Left kidney (tissue), 8 donors: ENCODE data around the gene CCDC80. TPM values are rescaled to one million over a fixed set of nuclear protein-coding genes. Genes with fewer than 3 reads are reported as not detected.

Source experiments
- DNase-seq: peaks from one replicate; pipeline ENCODE4 v3.0.0-alpha.2; 2013
- long read RNA-seq, 8 donors: transcript quantifications; one replicate each; lab custom pipeline, GENCODE V29; 2026
- polyA plus RNA-seq: library from polyadenylated mRNA; unstranded; fragments of 120-200 nt; gene quantifications from one replicate; pipeline ENCODE4 v1.2.1, GENCODE V29; 2013; ENCODE audit not compliant: insufficient read length

CCDC80 gene
- 97.9 TPM for polyA plus RNA-seq
- long read RNA-seq, donor 1, transcript CCDC80-207 (3 exons, 681 nt): major isoform, 22 of 47 reads
- long read RNA-seq, donor 1, partial matches to known transcripts: 25 of 47 reads
- long read RNA-seq, donor 1, other reads (novel, unspliced or antisense): 0 of 47 reads
- long read RNA-seq, donor 2, transcript CCDC80-207 (3 exons, 681 nt): major isoform, 20 of 46 reads
- long read RNA-seq, donor 2, partial matches to known transcripts: 25 of 46 reads
- long read RNA-seq, donor 2, other reads (novel, unspliced or antisense): 0 of 46 reads
- long read RNA-seq, donor 3, full-length matches to known transcripts: 24 of 48 reads
- long read RNA-seq, donor 3, partial matches to known transcripts: 24 of 48 reads
- long read RNA-seq, donor 3, other reads (novel, unspliced or antisense): 0 of 48 reads
- long read RNA-seq, donor 4, partial matches to known transcripts: 5 of 6 reads
- long read RNA-seq, donor 4, other reads (novel, unspliced or antisense): 0 of 6 reads
- long read RNA-seq, donor 5, full-length matches to known transcripts: 31 of 65 reads
- long read RNA-seq, donor 5, partial matches to known transcripts: 34 of 65 reads
- long read RNA-seq, donor 5, other reads (novel, unspliced or antisense): 0 of 65 reads
- long read RNA-seq, donor 6, transcript CCDC80-207 (3 exons, 681 nt): major isoform, 37 of 80 reads
- long read RNA-seq, donor 6, partial matches to known transcripts: 43 of 80 reads
- long read RNA-seq, donor 6, other reads (novel, unspliced or antisense): 0 of 80 reads
- long read RNA-seq, donor 7, full-length matches to known transcripts: 30 of 77 reads
- long read RNA-seq, donor 7, partial matches to known transcripts: 47 of 77 reads
- long read RNA-seq, donor 7, other reads (novel, unspliced or antisense): 0 of 77 reads
- long read RNA-seq, donor 8, transcript CCDC80-207 (3 exons, 681 nt): major isoform, 14 of 22 reads
- long read RNA-seq, donor 8, partial matches to known transcripts: 8 of 22 reads
- long read RNA-seq, donor 8, other reads (novel, unspliced or antisense): 0 of 22 reads

DNA sequence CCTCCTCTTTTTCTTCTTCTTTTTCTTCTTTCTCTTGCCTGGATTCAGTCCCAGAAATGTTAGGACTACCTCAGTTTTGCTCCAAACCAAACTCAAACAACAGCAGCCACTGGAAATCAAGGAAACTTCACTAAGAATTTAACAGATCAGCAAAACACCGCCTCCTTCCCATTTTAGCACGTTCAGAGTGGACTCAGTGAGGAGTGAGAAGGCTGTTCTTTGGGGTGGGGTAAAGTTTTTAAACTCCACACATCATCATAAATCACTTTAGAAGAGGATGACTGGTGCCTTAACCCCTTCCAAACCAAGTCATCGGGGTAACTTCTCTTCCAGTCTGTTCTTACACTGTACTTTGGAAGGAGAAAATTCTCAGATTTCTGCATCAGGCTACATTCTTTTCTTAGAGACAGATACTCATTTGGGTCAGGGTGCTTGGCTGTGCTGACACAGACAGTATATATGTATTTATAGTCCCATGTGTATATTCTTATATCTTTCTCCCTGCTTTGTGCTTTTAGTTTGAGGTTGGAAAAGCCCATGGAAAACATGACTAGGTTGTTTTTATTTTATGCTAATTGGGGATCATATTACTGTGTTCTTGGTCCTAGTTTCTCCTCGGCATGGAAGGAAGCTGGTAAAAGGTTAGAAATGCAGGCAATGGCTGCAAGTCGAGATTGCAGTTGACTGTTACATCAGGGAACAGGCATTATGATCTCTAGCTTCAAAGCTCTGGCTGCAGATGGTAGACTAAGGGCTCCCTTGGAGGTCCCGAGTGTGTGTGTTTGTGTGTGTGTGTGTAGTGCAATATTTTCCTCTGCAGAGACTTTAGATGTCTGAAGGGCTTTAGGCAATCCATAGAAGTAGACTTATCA, at the start of gene CCDC80:
Gene CCDC80 (minus strand): TSS at position 214 of the 872 bp plus-strand sequence. CDS start 1,238 bp downstream, outside the sequence.
- DNase-seq: peak; percentile 85

GRCh38 chr3:112689989-112690388, 49.0 kb upstream of the CCDC80 start:
- DNase-seq: no peak

DNA sequence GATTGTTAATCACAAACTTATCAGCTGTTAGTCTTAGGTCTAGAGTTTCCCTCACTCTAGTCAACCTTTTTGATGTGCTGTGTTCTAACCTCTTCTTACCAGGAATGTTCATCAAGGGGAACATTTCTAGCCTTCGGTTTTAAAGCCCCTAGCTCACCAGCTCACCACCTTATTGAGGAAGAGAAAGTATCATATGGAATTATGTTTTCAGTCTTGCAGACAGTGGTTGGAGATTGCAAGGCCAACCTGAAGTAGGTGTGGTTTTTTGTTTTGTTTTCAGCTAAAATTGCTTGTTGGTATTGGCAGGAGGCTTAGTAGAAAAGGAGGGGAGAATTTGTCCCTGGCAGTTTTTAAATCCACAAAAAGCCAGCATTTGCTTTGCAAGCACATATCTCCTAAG, 48.4 kb upstream of the CCDC80 start:
- DNase-seq: no peak

- no peak for DNase-seq
These were observed 47.9 kb upstream of the CCDC80 start for GRCh38 chr3:112688819-112689218.

- DNase-seq: no peak
These were observed 47.3 kb upstream of the CCDC80 start for GRCh38 chr3:112688085-112688769.

GRCh38 chr3:112687616-112688015, 46.7 kb upstream of the CCDC80 start:
- no peak for DNase-seq

DNA sequence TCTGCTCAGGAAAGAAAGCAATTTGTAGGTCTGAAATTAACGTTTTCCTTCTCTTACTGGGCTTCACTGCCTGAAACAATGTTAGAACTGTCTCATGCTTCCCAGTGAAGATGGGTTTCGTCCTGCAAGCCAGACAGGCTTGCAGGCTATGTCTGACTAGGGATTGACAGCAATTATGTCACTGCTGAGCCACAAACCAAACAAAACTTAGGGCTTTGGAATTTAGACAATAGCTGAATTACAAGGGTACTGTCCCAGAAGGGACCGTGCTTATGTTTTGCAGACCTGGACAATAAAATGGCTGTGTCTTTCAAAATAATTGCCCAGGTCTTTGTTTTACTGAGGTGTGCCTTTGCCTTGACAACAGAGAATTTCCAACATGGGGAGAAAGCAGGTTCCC, 46.3 kb upstream of the CCDC80 start:
- no peak for DNase-seq

DNA sequence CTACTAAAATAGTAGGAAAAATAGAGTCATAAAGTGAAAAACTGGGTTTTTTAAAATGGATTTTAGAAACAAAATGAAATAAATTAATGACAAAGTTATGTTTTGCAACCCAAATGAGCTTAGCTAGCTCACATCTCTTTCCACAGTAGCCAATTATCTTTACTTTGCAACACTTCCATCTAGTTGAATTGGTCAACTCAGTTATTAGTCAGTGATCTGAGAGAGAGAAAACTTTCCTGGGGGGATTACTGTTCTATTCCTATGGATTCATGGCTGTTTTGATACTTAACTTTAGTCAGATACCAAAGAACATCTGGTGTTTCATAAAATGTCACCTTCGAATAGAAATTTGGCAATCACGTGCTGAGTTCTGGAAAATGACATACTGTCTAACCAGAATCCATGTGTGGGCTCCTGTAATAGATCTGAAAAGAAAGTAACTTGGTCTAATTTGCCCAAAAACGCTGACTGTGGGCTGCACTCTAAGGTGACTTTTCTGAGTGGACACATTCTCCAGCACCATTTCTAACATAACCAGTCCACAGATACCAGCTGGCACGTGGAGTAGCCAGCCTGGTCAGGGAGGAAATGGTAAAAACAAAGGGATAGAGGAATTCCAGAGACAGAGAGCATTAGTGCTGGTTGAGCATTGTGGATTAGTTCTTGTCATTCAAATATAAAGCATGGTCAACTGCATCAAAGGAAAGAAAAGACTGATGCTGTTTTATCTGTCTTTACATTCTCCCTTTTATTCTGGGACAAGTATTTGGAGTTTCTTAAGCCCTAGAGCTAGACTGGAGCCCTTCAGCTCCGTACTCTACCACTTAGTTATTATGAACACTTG, 45.2 kb upstream of the CCDC80 start:
- no peak for DNase-seq

DNA sequence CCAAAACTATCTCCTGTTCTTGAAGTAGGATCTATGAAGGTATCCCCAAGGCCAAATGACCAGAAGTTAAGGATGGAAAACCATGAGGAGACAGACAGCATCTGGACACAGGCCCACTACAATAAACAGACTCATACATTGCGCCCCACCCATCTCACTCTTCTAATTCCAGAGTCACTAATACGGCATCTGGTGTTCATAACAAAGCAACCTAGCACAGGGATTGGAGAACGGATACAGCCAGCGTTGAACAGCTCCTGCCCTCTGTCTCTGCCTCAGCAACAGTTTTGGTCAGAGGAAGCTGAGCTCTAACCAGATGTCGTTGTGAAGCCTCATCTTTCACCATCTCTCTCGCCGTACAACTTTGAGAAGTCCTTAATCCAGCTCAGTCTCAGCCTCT, 44.5 kb upstream of the CCDC80 start:
- no peak for DNase-seq

GRCh38 chr3:112682361-112682760, 41.4 kb upstream of the CCDC80 start:
- DNase-seq: no peak

GRCh38 chr3:112681822-112682325, 40.9 kb upstream of the CCDC80 start:
- DNase-seq: no peak

- DNase-seq: no peak
These were observed 35.8 kb upstream of the CCDC80 start for GRCh38 chr3:112676659-112677234.

GRCh38 chr3:112675943-112676535, 35.1 kb upstream of the CCDC80 start:
- no peak for DNase-seq

DNA sequence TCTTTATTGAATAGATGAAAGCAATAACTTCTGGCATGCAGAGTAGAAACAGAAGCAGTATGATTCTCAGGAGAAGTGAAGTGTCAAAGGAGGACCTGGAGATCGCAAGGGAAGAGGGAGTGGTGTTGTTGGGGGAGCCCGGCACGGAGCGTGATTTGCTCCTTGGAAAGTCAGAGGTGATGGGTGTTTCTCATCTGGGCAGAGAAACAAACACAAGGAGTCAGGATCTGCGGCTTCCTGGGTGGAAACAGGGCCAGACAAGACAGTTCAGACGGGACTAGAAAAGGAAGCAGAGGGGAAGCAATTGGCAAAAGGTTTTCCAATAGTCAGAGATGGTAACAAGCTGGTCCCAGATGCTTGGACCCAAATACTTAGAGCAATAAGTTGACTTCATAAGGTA, 34.4 kb upstream of the CCDC80 start:
- no peak for DNase-seq

GRCh38 chr3:112672716-112673541, 32.0 kb upstream of the CCDC80 start:
- DNase-seq: no peak

DNA sequence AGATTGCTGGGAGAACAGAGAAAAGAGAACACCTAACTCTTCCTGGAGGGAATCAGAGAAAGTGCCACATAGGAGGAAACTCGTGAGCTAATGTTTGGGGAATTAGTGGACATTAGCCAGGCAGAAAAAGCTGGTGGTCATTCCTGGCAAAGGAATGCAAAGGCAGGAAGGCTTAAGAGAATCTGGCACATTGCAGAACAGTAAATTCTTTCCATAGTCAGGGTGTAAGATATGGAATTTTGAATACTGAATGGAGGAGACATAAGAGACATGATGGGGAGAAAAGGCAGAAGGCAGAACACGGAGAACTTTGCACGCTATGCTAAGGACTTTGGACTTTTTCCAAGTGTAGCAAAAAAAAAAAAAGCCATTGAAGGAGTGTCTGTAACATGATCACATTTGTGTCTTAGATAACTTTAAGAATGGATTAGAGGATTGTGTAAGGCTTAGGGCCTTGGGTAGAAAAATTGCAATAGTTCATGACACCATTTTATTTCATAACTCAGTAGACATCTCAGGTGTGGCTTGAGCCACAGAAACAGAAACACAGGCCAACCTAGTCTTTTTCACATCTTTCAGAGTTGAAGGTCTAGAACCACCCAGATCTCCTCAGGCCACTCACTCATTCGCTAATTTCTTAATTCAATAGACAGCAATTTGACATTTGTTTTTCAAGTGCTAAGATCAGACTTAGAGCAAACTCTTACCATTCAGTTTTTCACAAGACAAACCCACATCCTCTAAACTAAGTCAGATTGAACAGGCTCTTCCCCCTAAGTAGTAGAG, 31.2 kb upstream of the CCDC80 start:
- DNase-seq: no peak

- DNase-seq: no peak
These were observed 29.9 kb upstream of the CCDC80 start for GRCh38 chr3:112670824-112671223.
